Raji (cell line): ENCODE results near the gene ADCY6.

Source experiments
- POLR2A ChIP-seq: IDR thresholded peaks from 2 replicates; pipeline ENCODE4 v1.6.1; 2011; ENCODE audit warnings: low read depth, low read length, control low read depth; ENCODE audit not compliant: insufficient read depth

ADCY6 gene

GRCh38 chr12:48779869-48780268 is 9.0 kb downstream of the ADCY6 start:
- TF ChIP-seq POLR2A: no peak

GRCh38 chr12:48777501-48778400 is 11.1 kb downstream of the ADCY6 start:
- no peak for TF ChIP-seq POLR2A

GRCh38 chr12:48776956-48777355 is 11.9 kb downstream of the ADCY6 start:
- TF ChIP-seq POLR2A: no peak

GRCh38 chr12:48775991-48776649 is 12.8 kb downstream of the ADCY6 start:
- no peak for TF ChIP-seq POLR2A

- TF ChIP-seq POLR2A: no peak
Observed at GRCh38 chr12:48775299-48775698, 13.6 kb downstream of the ADCY6 start.

DNA sequence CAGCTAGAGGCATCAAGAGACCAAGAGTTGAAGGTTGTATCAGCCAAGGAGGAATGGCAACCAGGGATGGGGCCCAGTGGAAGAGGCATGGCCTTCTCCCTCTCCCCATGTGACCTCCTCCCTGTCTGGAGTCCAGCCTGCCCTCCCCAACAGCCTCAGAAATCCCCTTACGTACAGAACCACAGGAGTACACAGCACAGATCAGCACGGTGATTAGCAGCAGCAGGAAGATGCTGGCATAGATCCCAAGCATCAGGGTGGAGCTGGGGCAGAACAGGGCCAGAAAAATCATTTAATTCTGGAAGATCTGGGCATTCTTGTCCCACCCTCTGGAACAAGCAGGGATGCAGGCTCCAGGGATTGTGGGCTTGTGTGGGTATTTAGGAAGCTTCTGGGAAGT is 14.4 kb downstream of the ADCY6 start:
- no peak for TF ChIP-seq POLR2A

DNA sequence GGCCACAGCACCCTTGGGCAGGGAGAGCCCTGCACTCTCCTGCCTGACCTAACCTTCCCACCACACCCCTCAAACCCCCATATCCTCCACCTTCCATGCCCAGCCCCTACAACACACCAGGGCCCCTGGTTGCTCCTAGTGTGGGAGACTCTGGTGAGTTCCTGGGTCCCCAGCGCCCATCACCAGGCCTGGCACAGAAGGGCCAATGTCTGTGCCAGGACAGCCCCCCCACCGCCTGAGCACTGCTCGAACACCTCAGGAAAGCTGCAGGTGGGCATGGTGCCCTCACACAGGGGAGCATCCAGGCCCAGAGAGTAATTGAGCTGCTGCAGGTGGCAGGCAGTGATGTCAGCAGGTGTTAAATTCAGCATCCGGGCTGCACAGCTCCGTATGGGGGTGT is 15.2 kb downstream of the ADCY6 start:
- TF ChIP-seq POLR2A: no peak

- no peak for TF ChIP-seq POLR2A
Observed at GRCh38 chr12:48771588-48772112, 17.2 kb downstream of the ADCY6 start.

GRCh38 chr12:48770756-48771155 is 18.1 kb downstream of the ADCY6 start:
- TF ChIP-seq POLR2A: no peak

DNA sequence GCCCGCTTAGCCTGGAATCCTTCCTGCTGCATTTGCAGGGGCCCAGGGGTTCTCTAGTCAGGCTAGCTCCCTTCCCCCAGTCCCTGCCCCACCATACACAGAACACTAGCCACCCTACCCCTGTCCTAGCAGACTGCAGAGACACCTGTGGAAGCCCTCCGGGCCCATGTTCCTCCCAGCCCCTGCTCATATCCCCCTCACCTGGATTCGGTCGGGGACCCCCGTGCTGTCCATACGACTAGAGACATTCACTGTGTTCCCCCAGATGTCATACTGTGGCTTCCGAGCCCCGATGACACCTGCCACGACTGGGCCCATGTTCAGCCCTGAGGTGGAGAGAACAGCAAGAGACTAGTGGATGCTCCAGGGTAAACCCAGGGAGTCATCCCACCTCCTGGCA is 20.2 kb downstream of the ADCY6 start:
- TF ChIP-seq POLR2A: no peak

DNA sequence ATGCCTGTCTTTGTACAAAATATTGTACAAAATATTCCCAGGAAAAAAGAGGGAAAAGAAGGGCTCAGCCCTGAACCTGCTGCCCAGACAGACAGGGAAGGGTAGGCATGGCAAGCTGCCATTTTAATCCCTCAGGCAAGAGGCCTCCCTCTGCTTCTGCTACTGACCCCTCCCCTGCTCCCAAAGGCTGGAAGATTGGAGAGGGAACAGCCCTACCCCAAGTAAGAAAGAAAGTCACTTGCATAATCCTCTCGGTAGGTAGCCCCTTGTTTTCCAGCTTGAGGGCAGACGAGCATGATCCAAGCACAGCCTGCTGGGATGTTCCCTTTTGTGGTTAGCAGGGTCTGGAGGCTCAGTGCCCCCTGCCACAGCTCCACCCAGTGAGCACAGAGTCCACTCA is 20.7 kb downstream of the ADCY6 start:
- no peak for TF ChIP-seq POLR2A

DNA sequence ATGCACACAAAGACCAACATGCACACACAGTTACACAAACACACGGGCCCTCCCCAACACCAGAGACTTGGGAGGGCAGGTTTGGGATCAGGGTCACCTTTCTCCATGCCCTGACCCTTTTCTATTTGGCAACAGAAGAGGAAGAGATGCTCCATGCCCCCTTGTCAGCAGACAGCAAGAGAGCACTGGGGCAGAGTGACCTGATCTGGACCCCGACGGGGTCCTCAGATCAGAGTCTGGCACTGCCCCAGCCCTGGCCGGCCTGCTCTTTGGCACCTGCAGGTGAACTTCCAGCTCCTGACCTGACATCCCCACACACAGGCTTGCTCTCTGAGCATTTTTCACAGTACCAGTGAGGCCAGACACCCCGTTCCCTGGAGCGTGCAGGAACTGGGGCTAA is 21.4 kb downstream of the ADCY6 start:
- TF ChIP-seq POLR2A: no peak

- no peak for TF ChIP-seq POLR2A
Observed at GRCh38 chr12:48767047-48767446, 21.8 kb downstream of the ADCY6 start.

DNA sequence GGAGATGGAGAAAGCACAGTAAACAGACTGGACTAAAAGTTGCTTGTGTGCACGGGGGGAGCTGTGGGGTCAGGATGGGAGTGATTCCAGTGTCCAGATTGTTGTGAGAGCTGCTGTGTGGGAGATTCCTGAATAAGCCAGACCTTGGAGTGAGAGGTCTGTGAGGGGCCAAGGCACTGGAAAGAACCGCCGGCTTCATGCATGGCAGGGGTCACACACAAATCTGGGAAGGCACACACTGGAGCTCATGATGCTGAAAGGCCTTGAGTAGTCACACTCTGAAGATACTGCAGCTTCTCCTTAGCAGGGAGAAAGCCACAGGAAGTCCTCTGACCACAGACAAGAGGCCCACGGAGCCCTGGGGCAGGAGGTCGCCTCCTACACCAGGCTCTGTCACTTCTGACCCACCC is 23.1 kb downstream of the ADCY6 start:
- no peak for TF ChIP-seq POLR2A

- TF ChIP-seq POLR2A: no peak
Observed at GRCh38 chr12:48764521-48764920, 24.4 kb downstream of the ADCY6 start.

- TF ChIP-seq POLR2A: no peak
Observed at GRCh38 chr12:48758737-48759136, 30.2 kb downstream of the ADCY6 start.

GRCh38 chr12:48758186-48758585 is 30.7 kb downstream of the ADCY6 start:
- no peak for TF ChIP-seq POLR2A

DNA sequence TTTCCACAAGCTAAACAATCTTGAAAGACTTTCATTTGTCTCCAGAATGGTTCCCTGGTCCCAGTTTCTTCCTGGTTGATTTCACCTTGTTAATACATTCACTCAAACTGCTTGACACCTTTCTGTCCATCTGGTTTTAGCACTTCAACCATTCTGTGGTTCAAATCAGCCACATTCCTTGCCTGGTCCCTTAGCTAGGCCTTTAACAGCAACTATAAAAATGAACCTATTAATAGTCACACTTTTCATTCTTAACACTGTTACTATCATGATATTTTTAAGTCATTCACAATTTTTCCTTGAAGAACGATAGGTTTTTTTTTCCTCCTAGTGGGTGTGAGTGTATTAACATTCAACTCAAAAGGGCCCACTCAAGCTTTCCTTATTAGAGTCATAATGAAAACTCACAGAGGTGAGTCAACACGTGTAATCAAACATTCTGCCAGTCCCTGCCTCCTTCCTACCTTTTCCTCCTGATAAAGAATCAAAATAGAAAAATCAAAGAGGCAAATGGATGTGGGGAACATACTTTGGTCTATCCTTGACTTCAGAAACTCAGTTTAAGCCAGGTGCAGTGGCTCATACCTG is 38.0 kb downstream of the ADCY6 start:
- TF ChIP-seq POLR2A: no peak
